ENCODE measurements around the gene SUCLG2.

Gene SUCLG2

DNA sequence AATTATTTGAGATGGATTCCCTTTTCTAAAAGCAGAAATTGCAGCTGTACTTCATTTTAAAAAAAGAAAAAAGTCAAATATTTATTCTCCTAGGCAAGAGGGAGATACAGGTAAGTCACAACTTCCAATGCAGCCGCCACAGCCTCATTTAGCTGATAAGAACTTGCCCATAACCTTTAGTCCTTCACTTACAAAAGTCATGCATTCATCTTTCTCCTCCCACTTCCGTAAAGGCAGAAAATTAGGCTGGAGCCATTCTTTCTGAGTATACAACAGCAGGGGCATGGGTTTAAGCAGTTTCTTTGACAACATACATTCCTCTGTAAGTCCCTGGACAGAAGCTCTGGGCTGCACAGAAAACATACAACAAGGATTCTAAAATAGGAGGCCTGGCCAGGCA is 4.3 kb downstream of the SUCLG2 start:
- DNase-seq (ENCODE audit: extremely low read depth in 1 of 2, low read depth in 1 of 2) = no peak

DNA sequence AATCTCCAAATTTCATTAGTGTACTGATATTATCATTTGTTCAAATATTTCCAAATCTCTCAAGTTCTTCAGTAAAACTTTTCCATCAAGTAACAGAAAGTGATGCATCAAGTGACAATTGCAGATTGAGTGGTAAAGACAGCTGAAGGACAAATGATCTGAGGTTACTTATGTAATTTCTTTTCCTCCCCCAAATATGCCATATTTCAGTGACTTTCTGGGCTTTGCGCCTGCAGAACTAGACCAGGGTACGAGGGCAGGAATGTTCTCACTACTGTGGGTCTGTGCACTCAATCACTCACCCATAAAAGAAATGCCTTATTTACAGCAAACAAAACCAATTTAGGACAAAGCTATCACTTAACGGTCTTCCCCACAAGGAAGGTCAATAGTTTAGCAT is 4.7 kb downstream of the SUCLG2 start:
- no peak for DNase-seq (ENCODE audit: extremely low read depth in 1 of 2, low read depth in 1 of 2)

DNA sequence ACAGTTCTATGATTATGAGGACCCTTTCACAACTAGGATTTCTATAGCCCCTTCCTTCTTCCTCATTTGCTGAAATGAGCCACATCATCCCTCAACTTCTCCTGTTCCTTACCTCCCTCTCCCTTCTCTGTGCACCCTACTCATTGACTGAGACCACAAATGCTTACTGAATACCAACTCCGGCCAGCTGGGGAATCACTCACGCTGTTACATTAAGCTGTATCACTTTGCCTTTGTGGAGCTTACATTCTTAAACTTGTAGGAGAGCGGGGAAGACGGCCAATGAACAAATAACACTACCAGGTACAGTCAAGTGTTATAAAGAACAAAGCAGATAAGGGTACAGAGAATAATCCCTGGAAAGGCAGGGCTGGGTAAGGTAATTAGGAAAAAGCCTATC is 5.7 kb downstream of the SUCLG2 start:
- DNase-seq (ENCODE audit: extremely low read depth in 1 of 2, low read depth in 1 of 2) = no peak

DNA sequence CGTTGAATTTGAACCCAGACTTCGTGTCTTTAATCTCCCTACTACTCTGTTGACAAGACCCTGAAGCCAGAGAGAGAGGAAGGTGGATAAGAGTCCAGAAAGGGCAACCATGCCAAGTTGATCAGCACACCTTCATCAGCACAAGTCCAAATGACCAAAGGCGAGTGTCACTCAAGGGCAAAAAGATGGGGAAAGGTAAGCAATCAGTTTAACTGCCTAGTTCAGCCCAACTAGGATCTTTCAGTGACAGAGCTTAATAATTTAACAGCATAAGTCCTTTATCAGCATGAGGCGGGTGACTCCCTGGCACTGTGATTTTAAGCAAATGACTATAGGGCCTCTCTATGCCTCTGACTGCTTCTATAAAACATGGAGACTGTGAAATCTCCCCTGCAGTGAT is 6.2 kb downstream of the SUCLG2 start:
- no peak for DNase-seq (ENCODE audit: extremely low read depth in 1 of 2, low read depth in 1 of 2)

DNA sequence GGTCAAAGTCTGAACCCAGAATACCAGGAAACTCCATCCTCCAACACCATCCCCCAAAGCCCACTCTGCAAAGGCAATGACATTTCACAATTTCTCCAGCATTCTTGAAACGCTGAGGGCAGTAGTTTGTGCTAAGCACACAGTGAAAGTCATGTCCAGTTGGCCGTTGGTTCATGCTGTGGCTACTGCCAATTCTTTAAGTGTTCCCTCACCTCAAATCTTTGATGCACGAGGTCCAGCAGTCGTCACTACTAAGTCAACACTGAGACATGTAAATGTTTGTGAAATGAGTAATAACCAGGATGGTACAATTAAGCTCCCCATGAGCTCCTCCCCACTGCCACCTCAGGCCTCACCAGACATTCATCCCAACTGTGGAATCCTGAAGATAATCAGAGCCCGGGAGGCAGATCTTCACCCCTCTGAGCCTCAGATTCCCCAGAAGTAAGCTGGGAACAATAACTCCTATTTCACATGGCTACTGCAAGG is 7.0 kb downstream of the SUCLG2 start:
- DNase-seq (ENCODE audit: extremely low read depth in 1 of 2, low read depth in 1 of 2) = no peak

DNA sequence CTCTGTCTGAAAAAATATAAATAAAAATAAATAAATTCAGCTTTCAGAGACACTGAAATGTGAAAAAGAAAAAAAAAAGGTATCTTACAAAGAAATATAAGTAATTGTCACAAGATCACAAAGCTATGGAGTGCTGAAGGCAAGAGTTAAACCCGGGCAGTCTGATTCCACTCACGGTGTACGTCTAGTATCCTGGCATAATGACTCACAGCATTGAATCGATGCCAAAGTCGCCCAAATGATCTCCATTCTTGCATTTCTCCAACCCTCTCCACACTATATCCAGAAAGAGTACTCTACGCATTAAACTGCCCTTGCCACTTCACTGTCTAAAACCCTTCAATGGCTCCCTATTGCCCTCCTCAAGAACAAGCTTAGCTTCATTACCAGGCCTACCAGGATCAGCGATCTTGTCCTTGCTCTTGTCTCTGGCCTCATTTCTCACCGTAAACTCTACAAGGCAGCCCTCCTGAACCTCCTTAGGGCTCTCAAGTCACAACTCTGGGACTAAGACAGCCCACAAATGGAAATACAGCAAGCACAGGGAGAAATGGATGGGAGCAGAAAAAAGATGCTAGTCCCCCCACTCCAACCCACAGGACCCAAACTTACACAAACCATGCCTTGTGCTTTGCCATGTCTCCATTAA is 7.7 kb downstream of the SUCLG2 start:
- no peak for DNase-seq (ENCODE audit: extremely low read depth in 1 of 2, low read depth in 1 of 2)

DNA sequence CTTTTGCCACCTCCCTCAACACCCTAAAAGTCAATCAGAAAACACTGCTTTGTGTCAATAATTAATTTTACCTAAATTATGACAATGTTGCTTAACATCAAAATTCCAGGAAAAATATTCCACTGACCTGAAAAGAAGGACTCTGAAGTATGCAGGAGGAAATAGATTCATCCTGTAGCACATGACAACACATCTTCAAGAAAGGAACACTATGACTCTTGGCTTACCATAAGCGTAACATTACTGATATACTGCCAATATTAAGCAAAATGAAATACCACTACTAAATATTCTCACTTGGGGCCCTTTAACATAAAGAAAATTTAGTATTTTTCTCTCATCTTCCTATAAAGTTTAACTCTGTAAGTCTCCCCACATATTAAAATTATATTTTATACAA is 9.6 kb downstream of the SUCLG2 start:
- DNase-seq (ENCODE audit: extremely low read depth in 1 of 2, low read depth in 1 of 2) = no peak

DNA sequence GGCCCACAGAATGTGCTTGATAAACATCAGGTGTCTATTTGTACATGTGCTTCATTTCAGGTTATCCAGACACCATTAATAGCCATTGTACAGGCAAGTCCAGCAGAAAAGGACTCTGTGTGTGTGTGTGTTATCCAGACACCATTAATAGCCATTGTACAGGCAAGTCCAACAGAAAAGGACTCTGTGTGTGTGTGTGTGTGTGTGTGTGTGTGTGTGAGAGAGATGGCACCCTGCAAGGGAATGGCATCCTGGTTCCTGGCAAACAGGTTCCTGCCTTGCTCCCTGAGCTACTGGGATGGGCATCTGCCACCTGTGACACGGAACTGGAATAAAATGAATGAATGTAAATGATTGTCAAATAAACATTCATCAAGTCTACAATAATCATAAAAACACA is 11.7 kb downstream of the SUCLG2 start:
- no peak for DNase-seq (ENCODE audit: extremely low read depth in 1 of 2, low read depth in 1 of 2)

DNA sequence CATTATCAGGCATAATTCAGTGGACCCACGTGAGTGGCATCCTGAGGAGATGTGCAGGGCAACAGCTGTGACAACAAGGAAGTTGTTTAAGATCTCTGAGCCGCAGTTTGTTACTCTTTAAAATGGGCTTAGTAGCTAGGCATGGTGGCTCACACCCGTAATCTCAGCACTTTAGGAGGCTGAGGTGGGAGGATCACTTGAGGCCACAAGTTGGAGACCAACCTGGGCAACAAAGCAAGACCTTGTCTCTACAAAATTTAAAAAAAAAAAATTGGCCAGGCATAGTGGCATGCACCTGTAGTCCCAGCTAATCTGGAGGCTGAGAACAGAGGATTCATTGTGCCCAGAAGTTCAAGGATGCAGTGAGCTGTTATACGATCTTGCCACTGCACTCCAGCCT is 12.2 kb downstream of the SUCLG2 start:
- DNase-seq (ENCODE audit: extremely low read depth in 1 of 2, low read depth in 1 of 2) = no peak

DNA sequence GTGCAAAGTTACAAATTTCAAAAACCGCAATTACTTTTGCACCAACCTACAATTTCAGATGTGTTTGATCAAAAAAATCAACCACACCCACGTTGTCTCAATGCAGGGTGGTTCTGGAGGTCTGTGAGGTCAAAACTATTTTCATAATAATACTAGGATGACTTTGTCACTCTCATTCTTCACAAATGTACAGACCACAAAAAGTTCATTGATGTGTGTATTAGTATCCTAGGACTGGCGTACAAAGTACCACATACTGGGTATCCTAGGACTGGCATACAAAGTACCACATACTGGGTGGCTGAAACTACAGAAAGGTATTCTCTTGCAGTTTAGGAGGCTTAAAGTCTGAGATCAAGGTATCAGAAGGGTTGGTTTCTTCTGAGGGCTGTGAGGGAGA is 13.0 kb downstream of the SUCLG2 start:
- no peak for DNase-seq (ENCODE audit: extremely low read depth in 1 of 2, low read depth in 1 of 2)

DNA sequence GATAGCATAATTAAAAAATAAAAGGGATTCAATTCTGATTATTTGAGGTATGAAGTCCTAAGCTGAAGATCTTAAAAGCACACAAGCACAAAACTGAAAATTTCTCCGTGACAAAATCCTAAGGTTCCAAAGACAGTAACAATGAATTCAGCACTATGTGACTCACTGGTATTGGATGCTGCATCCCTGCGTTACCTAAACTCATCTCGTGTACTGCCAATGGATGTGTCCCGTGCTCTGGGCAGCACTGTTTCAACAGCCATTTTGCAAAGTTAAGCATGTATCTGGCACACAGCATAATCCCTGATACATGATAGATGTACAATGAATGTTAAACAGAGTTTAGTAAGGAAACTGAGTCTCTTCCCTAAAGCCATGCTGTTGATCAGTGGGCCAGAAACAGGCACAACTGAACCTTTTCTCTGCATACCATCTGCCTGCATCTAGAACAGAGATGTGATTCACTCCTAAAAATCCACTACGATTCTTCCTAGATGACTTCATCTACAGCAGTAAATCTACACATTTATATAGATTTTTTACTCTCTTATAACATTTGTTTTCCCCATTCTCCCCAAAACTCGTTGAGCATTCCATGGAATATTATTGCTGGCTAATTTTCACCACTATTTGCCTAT is 14.3 kb downstream of the SUCLG2 start:
- no peak for DNase-seq (ENCODE audit: extremely low read depth in 1 of 2, low read depth in 1 of 2)

DNA sequence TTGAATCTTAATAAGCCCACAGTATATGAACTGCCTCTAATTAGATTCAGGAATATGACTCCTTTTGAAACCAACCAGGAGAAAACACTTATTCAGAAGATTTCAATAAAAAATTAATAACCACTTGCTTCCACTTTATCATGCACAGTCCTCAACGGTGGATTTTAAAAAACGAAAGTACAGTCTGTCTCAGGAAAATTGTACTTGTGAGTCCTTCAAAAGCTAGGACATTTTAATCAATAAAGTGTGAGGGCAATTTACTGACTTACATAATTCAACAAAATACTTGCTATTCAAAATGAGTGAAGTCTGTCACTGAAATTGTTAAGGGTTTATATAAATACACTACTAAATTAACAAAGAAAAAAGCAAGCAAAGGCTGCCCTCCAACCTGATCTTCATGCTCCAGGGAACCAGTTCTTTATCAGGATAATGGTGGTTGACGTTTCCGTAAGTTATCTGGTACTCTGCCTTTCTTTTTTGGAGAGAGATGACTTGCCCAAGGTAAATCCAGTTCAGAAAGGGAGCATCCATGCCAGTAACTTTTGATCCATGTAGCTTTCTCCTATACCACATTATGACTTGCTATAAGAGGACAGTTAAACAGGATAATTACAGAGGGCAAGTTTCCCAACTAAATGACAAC is 17.0 kb downstream of the SUCLG2 start:
- no peak for DNase-seq (ENCODE audit: extremely low read depth in 1 of 2, low read depth in 1 of 2)

DNA sequence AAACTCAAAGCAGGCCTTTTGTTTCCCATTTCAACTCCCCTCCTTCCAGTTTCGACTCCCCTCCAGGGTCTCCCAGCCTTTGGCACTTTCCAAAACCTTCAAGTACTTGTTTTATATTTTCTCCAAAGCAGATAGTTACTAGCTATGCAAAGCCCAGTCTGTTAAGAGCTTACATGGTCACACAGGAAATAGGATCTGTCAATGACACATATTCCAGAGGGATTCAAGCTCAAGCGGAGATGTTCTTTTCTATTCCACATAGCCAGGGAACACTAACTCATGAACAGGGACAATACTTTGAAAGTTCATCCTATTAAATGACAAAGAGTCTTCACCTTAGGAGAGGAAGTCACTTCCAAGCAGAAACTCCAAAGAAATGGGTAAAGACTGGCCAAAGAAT is 18.6 kb downstream of the SUCLG2 start:
- DNase-seq (ENCODE audit: extremely low read depth in 1 of 2, low read depth in 1 of 2) = no peak

DNA sequence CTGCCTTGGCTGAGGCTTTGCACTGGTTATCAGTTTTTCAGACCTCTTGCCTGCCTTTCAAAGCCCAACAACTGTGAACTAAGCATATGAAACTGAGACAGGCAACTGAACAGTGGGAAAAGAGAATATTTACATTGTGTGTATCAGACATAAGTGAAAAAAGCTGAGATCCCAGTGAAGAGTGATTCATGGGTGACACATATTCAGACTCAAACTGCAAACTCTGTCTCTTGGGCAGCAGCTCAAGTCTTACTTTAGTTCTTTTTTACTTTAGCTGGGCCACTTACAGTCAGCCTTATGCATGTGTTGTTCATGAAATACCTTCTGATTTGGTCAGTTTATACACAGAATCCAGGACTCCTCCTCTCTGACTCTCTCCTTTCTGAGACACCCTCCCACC is 19.2 kb downstream of the SUCLG2 start:
- no peak for DNase-seq (ENCODE audit: extremely low read depth in 1 of 2, low read depth in 1 of 2)

DNA sequence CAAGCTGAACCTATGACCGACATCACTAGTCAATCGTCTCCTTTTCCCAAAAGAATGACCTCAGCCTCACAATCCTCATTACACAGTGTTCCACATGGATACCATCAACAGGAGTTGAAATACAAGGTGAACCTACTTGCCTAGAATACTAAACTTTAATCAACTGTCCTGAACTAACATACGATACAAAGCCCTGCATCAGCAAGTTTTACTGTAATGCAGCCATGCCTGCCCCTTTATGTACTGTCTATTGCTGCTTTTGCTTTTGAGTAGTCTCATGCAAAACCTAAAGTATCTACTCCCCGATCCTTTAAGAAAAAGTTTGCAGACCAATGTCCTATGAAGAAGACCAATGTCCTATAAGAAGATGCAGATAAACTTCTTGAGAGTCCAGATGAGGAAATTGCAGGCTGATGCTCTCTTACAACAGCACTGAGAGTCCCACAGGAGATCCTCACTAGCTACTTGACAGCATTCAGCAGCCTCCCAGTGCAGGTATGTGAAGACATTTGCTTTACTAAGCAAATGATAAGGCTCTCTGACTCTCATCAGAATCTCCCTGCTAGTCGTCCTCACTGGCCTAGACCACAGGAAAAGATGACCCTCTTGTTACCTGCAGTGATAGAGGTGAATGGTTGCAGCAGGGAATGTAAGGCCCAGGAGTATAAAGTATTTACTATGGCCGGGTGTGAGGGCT is 23.6 kb downstream of the SUCLG2 start:
- no peak for DNase-seq (ENCODE audit: extremely low read depth in 1 of 2, low read depth in 1 of 2)

DNA sequence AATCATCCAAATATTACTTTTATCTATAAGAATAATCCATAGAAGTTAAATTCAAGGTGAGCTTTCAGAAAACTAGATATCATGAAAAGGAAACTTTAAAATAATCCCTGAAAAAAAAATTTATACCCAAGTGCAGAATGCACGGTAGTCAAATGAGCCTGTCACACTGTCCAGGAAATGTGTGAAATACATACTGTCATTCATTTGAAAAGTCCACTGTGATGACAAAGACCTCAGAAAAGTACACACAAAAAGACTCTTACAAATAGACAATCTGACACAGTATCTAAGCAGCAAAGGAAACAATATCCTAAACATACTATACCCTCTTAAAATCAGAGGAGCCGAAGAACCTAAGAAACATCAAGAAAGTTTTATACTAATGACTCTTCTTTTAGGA is 29.7 kb downstream of the SUCLG2 start:
- DNase-seq (ENCODE audit: extremely low read depth in 1 of 2, low read depth in 1 of 2) = no peak

DNA sequence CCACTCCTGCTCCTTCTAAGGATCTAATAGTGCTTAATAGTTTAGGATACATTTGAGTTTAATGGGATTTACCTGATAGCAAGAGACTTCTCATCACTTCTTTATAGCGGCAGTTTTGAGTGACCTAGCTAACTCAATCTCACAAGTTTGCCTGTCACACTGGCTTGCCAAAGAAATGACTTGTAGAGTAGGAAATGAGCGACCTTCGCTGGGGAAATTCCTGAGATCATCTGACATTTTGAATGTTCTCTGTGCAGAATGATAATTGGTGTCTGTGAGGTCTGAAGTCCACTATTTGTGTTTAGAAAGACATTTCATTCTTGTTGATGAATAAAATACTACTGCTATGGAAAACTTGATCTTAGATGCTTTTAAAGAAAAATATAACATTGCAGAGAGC is 30.3 kb downstream of the SUCLG2 start:
- no peak for DNase-seq (ENCODE audit: extremely low read depth in 1 of 2, low read depth in 1 of 2)

DNA sequence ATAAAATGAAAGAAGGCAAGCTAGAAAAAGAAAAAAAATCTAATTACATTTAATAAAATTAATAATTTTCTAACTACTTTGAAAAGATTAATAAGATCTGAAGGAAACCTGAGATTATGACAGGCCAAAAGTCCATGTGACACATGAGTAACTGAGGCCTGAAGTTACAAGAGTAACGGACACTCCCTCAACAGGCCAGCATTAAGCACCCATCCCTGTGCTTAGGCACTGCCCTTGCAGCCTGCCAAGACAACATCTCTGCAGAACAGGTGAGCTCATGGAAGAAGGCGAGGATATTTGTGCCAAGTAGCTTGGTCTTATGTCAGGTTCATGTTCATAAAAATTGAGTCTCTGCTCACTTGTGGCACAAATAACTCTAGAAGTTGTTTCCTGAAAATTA is 31.8 kb downstream of the SUCLG2 start:
- DNase-seq (ENCODE audit: extremely low read depth in 1 of 2, low read depth in 1 of 2) = no peak

DNA sequence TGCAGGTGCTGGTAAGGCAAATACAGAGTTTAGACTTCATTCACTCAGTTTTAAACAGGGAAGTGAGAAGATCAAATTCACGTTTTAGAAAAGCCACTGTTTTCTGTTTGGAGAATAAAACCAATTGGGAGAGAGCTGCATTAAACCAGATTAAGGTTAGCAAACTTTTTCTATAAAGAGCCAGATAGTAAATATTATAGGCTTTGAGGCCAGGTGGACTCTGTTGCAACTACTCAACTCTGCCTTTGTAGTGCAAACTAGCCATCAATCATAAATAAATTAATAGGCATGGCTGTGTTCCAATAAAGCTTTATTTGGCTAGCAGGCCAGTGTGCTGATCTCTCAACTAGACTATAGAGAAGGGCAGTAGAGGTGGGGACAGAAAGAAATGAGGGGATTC is 33.5 kb downstream of the SUCLG2 start:
- DNase-seq (ENCODE audit: extremely low read depth in 1 of 2, low read depth in 1 of 2) = no peak

DNA sequence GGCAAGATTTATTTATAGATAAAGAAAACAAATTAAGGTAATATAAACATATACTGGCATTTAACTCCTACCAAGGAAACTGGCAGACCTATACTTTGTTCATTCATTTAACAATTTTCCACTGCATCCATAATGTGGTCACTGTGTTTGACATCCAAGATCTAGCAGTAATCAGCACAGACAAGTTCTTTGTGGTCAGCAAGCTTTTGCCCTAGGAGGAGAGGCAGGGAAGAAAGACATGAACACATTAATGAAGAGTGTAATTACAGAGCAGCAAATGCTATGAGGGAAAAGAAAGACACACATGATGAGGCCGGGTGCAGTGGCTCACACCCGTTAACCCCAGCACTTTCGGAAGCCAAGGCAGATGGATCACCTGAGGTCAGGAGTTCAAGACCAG is 34.4 kb downstream of the SUCLG2 start:
- no peak for DNase-seq (ENCODE audit: extremely low read depth in 1 of 2, low read depth in 1 of 2)

DNA sequence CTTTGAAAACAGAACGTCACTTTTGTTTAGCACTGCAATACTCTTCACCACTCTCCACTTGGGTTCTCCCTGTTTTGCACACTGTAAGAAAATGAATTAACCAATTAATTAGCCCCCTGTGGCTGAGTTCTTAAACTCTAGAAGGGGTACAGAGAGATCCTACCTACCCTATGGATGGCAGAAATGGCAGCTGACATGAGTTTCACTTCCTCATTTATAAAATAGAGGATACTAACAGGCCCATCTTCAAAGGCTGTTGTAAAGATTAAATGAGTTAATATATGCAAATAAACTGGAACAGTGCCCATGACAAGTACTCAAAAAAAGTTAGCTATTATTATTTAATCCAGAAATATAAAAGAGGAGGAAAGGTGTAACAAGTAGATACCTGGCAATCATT is 36.9 kb downstream of the SUCLG2 start:
- no peak for DNase-seq (ENCODE audit: extremely low read depth in 1 of 2, low read depth in 1 of 2)

DNA sequence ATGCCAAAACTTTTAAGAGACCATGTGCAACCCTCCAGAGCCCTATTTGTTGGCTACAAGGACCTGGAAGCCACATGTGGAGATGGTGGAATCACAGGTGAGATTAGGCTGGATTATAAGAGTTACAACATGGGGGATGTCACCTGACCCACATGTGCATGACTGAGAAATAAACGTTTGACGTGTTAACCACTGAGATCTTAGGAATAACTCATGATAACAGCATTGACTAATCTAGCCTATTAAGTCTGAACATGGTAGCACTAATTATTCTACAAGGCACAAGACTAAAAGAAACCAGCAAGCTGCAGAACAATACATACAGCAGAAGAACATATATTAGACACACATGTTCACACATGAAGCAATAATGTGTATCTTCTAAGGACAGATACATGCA is 38.4 kb downstream of the SUCLG2 start:
- DNase-seq (ENCODE audit: extremely low read depth in 1 of 2, low read depth in 1 of 2) = no peak

Measured in stimulated activated CD8-positive, alpha-beta memory T cell treated with anti-CD3 and anti-CD28 coated beads, Interleukin-7, amount 100 ng/mL, for 48 hours (primary cell).